Astrocyte (in vitro differentiated cells and primary cell): ENCODE measurements around the gene ATP6V0D1.

Experiments used
- EZH2 ChIP-seq: IDR thresholded peaks from 2 replicates; pipeline ENCODE4 v1.6.1; 2012; ENCODE audit warnings: mild to moderate bottlenecking, low read length, inconsistent platforms; ENCODE audit not compliant: insufficient read depth
- TF ChIP-seq, protein P1 (sequence below): IDR thresholded peaks from 2 replicates; pipeline ENCODE4 v1.5.1; 2011; ENCODE audit warnings: low read depth, mild to moderate bottlenecking, inconsistent platforms, low read length, moderate library complexity; ENCODE audit not compliant: insufficient read depth

DNA sequence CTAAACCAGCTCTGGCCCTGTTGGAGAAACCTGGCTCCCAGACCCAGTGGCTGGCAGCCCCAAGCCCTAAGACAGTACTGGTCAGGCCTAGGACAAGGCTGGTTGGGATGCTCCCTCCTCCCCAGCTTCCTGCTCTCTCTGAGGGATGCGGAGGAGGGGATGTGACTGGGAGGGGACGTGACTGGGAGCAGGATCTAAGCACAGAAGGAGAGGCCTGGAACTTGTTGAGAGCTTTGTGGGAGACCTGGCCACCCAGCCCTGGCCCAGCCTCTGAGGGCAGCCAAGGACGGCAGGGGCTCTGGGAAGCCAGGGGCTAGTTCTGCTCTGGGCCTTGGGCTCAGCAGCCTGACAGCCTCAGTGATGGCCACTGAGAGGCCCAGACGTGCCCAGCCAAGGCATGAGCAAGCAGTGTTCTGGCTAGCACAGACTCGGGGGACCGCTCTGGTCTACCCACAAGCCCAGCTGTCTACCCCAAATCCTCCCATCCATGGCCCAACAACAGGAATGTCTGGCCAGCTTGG is 22.8 kb downstream of the ATP6V0D1 start:
- TF ChIP-seq, protein P1, sequence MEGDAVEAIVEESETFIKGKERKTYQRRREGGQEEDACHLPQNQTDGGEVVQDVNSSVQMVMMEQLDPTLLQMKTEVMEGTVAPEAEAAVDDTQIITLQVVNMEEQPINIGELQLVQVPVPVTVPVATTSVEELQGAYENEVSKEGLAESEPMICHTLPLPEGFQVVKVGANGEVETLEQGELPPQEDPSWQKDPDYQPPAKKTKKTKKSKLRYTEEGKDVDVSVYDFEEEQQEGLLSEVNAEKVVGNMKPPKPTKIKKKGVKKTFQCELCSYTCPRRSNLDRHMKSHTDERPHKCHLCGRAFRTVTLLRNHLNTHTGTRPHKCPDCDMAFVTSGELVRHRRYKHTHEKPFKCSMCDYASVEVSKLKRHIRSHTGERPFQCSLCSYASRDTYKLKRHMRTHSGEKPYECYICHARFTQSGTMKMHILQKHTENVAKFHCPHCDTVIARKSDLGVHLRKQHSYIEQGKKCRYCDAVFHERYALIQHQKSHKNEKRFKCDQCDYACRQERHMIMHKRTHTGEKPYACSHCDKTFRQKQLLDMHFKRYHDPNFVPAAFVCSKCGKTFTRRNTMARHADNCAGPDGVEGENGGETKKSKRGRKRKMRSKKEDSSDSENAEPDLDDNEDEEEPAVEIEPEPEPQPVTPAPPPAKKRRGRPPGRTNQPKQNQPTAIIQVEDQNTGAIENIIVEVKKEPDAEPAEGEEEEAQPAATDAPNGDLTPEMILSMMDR = no peak
- no peak for TF ChIP-seq EZH2
